ENCODE data around the gene FAM81B. TPM values are rescaled to one million over a fixed set of nuclear protein-coding genes. Genes with fewer than 3 reads are reported as not detected.
A peak's percentile ranks its signal among the peaks of the same experiment; 100 is the strongest.
"Not testable (repeated sequence)": the region's sequence is repeated elsewhere in the genome, so short reads cannot be mapped to it uniquely, and the experiment has no call there.

Gene FAM81B, protein sequence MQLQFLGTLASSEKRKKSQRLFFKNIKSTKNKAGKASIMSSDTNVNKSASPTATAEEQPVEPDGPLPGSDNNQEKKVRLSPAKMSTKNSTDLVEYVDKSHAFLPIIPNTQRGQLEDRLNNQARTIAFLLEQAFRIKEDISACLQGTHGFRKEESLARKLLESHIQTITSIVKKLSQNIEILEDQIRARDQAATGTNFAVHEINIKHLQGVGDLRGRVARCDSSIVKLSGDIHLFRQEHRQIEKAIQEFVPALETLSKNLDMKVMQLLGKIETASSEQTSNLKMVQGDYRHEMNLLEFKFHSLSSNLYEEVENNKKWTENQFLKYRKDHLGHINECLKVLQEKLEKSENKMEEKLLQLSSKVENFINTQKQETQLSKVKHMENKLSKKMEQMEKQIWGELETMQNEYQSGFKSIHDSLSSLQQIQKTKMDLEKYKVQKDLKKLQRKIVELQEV
- total RNA-seq (2014; rRNA removed; shearing (Covaris generic)) = not detected in 2 replicates

DNA sequence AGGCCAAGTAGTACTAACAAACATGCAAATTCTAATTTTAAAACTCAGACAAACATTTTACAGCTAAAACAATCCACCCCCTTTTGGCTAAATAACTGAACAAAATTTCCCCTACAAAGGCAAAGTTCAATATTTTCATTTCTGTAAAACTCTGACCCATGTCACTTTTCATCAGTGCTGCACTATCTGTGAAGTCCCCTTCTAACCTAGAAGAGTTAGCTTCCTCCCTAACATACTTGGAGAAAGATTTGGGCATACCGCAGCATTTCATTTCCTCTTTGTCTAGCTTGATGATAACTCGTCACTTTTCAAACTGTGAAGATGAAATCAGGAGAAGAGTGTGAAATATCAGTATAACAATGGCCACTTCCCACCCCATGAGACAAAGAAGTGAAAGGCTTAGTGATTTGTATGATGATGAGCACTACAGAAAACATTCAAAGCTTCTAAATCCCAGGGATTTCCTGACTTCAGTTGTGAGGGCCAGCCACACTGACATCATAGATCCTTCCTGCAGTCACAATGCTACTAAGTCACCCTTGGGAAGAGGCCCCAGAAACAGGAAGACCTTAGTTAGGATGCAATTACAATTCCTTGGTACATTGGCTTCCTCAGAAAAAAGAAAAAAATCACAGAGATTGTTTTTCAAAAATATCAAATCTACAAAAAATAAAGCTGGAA, at the start of gene FAM81B:
Gene FAM81B, plus strand, starts transcription at position 555 of the 681 bp plus-strand sequence. Its CDS starts 24 bp downstream, at position 579.
- no peak for DNase-seq (ENCODE audit: low spot score)

DNA sequence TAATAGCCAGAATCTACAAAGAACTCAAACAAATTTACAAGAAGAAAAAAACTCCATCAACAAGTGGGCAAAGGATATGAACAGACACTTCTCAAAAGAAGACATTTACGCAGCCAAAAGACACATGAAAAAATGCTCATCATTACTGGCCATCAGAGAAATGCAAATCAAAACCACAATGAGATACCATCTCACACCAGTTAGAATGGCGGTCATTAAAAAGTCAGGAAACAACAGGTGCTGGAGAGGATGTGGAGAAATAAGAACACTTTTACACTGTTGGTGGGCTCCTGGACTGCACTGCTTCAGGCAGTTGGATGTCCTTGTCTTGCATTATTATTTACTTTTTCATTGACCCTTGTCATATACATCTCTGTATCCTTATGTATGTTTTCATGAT, 49.7 kb upstream of the FAM81B start:
- not testable (repeated sequence) for DNase-seq (ENCODE audit: low spot score)

DNA sequence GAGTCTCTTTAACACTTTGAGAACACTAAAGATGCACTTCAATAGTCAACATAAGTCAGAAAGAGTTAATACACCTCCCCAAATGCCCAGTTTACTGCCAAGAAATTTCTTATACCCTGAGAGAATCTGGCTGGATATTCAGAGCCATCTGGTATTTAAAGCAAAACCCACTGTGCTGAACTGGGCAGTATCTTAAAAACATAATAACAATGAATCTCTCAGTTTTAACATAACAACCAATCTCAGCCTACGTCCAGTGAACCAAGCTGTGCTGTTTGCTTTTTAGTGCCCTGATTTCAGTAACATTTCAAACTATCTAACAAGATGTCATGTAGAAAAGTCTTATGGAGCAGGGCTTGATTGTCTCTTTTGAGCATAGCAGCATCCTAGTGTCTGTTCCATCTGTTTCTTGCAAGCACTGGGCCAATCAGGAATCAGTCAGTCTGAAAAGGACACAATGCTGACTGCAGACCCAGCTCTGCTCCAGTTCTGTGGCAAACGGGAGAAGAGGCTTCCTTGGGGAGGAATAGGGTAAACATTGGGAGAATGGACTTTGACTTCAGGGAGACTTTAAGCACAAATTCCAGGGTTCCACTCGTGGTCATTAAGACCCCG, 43.6 kb upstream of the FAM81B start:
- DNase-seq (ENCODE audit: low spot score) = no peak

DNA sequence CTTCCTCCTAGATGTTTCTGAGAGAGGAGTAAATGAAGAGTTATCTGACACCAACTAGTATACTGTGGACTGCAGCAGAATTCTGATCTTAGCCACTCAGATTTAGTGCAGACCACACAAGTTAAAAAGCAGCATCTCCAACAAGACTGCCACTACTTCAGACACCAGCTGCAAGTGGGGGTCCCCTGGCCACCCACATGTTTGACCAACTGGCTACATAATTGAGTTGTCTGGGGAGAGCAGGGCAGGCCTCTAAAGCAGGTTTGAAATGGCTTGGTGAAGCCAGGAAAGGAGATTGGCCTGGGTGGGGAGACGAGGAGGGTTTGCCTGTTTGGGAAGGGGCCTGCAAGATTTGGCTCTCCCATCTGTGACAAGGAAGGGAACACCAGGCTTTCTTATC, 40.5 kb upstream of the FAM81B start:
- DNase-seq (ENCODE audit: low spot score) = no peak

DNA sequence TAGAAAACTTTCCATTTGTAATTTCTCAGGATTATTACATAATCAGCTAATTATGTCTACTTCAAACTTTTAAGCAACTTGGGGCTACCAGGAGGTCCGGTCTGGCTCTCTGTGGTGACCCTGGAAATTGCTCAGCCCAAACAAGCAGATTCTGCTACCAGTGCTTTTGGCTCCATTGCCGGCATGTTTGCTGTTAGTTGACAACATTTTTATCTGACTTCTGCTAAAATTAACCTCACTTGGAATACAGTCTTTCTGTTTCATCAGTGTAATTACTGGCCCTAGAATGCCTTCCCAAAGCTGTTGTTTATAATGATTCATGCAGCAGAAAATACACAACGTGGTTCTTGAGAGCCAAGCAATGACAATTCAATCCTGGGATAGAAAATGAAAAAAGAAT, 38.5 kb upstream of the FAM81B start:
- no peak for DNase-seq (ENCODE audit: low spot score)

DNA sequence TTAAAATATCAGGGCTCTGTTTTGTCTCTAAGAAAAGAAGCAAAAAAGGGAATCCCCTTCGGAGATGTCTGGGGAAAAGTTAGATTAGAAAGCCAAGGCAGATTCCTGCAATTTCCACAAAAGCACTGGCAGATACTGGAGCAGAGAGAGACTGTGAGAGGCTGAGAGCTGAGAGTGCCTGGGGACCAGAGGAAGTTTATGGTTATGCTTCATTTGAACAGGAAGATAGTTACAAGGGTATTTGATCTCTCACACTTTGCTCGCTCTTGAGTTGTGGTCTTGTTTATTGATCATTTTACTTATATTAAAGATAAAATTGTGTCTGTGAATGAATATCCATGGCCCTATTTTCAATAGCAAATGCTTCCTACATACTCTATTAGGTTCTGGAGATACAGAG, 32.8 kb upstream of the FAM81B start:
- no peak for DNase-seq (ENCODE audit: low spot score)

DNA sequence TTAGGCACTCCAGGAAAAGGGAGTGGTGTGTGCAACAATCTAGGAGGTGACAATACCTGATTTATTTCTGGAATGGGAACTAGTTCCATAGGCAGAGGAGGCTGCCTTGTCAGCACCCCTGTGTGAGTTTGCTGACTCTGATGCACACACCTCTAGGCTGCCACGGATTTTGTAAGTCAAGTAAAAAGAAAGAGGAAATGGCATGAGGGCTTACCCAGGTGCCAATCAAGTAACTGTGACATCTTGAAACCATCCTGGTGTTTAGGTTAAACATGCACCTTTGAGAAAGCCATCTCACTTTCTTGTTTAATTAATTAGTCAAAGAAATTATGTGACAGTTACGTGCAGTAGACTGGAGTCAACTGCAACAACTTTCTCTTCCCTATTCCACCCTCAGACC, 32.3 kb upstream of the FAM81B start:
- DNase-seq (ENCODE audit: low spot score) = no peak

DNA sequence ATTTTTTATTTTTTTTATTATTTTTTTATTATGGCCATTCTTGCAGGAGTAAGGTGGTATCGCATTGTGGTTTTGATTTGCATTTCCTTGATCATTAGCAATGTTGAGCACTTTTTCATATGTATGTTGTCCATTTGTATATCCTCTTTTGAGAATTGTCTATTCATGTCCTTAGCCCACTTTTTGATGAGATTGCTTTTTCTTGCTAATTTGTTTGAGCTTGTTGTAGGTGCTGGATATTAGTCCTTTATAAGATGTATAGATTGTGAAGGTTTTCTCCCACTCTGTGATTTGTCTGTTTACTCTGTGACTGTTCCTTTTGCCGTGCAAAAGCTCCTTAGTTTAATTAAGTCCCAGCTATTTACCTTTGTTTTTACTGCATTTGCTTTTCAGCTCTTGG, 30.5 kb upstream of the FAM81B start:
- DNase-seq (ENCODE audit: low spot score) = not testable (repeated sequence)

DNA sequence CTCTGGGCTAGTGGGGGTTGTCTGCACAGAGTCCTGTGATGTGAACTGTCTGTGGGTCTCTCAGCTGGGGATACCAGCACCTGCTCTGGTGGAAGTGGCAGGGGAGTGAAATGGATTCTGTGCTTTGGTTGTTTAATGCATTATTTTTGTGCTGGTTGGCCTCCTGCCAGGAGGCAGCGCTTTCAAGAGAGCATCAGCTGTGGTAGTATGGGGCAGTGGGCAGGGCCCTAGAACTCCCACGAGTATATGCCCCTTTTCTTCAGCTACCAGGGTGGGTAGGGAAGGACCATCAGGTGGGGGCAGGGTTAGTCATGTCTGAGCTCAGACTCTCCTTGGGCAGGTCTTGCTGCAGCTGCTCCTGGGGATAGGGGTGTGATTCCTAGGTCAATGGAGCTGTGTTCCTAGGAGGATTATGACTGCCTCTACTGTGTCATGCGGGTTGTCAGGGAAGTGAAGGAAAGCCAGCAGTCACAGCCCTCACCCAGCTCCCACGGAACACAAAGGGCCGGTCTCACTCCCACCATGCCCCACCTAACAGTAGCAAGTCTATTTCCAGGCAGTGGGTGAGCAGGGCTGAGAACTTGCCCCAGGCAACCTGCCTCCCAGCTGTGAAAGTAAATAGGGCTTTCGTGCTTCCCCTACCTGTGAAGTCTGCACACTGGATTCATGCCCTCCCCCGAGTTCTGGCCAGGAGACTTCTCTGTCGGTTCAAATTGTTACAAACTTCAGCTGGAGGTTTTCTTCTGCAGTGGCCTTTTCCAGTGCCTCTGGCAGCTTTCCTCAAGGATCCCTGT, 25.7 kb upstream of the FAM81B start:
- DNase-seq (ENCODE audit: low spot score) = no peak

DNA sequence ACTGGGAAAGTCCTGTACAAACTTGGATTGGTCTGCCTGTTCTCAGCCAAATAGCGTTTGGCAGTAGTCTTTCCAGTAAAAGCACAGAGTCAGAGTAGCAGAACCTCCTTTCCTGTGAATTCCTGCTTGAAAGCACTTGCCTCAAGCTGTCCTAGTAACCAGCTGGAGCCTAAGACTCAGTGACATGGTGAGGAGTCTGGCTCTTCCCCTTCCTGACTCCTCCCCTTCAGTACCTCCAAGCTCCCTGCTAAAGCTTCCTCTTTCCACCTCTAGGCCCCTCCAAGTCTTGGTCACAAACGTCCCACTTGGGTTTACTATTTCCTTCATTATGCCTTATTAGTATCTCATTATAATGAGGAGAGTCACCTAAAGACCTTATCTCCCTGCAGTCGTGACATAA, 21.4 kb upstream of the FAM81B start:
- no peak for DNase-seq (ENCODE audit: low spot score)

DNA sequence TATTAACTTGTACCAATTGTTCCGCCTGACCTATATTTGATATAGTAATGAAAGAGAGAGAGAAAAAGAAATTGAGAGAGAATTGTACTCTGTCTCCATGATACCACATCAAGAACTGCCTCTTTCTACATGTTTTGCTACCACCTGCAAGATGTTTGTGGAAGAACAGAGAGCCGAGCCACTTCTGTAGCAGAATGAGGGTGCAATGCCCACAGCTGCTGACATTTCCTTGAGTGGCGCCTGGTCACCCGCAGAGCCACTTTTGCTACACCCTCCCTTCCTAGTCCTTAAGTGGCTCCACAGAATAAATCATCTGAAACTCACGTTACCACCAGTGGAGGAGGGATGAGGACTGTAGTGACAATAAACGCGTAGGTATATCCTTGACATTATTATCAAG, 17.1 kb upstream of the FAM81B start:
- no peak for DNase-seq (ENCODE audit: low spot score)

DNA sequence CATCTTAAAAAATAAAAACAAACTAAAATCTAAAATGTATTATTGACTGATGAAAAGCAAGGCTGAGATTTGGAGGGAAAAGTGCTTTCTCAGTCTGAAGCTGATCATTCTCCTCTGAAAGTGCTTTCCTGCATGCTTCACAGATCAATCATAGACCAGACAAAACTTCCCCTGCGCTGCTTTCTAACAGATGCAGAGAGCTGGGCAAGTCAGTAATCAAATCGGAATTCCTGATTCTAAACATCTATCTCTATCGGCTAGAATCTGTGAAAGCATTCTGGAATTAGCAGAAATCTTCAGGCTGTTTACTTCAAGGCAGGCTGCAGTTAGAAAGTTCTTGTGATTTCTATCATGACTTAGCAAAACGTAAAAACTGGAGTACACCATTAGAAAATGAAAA, 15.6 kb upstream of the FAM81B start:
- DNase-seq (ENCODE audit: low spot score) = no peak

DNA sequence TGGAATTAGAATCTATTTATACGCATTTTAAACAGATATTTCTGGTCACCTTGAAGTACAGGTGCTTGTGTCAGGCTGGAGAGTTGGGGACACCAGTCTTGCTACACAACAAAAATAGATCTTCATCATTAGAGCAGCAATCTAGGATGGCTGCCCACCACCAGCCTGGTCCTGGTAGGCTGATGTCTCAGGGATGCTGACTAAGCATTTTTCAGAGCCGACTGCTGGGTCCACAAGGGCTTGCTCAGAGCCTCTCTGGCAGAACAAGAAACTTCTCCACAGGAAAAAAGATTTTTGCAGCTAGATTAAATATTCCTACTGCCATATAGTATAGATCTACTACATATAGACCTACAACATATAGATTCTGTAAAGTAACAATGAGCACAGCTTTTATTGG, 12.0 kb upstream of the FAM81B start:
- DNase-seq (ENCODE audit: low spot score) = no peak

DNA sequence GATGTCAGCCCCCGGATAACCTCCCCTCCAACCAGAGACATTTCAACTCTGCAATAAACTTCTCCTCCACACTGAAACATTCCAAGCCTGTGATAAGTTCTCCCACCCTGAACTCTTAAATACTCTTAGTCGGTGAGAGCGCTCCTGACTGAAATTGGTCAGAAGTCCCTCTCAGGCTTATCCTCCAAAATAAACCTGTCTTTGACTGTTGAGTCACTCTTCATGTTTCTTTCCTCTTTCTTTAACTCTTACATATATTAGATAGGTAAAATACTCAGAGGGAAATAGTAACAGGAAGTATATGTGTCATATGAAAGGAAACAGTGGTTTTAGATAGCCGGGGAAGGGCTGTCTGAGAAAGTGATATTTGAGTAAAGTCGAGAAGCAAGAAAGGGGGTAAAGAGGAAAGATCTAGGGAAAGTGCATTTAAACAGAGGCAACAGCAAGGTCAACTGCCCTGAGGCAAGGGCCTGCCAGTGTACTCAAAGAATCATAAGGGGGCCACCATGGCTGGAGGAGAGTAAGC, 11.0 kb upstream of the FAM81B start:
- no peak for DNase-seq (ENCODE audit: low spot score)

DNA sequence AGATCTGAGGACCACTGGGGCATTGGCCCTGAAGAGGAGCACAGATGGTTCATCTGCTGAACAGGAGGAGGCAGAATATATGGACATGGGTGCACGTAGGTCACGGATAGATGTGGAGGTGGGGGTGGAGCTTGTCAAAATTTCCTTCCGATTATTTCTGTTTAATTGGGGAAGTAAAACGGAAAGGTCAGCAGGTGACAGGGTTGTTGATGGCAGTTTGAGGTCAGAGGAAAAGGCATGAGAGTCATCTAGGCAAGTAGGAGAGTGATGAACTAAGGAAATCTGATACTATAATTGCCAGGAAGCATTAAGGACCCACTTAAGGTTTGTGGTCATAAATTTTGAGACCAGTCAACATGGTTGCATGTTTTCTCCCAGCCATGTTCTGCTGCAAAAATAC, 8.4 kb upstream of the FAM81B start:
- DNase-seq (ENCODE audit: low spot score) = no peak

DNA sequence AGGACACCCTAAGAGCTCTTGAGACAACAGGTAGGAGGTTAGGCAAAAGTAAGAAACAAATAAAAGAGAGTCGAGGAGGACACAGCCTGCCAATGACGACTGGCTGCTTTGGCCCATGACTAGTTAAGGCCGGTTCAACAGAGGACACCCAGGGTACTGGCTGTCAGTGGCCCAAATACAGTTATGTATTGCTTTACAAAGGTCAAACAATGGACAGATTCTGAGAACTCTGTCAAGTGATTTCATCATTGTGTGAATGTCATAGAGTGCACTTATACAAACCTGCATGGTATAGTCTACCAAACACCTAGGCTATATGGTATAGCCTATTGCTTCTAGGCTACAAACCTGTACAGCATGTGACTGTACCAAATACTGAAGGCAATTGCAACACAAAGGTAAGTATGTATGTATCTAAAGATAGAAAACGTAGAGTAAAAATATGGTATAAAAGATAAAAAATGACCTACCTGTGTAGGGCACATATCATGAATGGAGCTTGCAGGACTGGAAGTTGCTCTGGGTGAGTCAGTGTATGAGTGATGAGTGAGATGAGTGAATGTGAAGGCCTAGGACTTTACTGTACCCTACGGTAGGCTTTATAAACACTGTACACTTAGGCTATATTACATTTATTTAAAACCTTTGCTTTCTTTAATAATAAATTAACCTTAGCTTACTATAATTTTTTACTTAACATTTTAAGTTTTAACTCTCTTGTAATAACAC, 6.5 kb upstream of the FAM81B start:
- no peak for DNase-seq (ENCODE audit: low spot score)

DNA sequence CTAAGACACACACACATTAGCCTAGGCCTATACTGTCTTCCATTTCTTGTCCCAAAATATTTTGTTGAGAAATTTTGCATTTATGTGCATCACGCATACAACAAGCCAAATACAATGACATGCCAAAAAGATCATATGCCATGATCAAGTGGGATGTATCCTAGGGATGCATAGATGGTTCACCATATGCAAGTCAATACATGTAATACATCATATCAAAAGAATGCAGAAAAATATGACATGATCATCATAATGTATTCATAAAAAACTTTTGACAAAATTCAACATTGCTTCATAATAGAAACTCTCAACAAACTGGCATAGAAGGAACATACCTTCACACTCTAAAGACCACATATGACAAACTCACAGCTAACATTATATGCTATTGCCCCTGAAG, 5.8 kb upstream of the FAM81B start:
- DNase-seq (ENCODE audit: low spot score) = no peak

DNA sequence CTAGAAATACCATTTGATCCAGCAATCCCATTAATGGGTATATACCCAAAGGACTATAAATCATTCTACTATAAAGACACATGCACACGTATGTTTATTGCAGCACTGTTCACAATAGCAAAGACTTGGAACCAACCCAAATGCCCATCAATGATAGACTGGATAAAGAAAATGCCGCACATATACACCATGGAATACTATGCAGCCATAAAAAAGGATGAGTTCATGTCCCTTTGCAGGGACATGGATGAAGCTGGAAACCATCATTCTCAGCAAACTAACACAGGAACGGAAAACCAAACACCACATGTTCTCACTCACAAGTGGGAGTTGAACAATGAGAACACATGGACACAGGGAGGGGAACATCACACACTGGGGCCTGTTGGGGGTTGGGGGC, 799 bp downstream of the FAM81B start:
- DNase-seq (ENCODE audit: low spot score) = not testable (repeated sequence)

DNA sequence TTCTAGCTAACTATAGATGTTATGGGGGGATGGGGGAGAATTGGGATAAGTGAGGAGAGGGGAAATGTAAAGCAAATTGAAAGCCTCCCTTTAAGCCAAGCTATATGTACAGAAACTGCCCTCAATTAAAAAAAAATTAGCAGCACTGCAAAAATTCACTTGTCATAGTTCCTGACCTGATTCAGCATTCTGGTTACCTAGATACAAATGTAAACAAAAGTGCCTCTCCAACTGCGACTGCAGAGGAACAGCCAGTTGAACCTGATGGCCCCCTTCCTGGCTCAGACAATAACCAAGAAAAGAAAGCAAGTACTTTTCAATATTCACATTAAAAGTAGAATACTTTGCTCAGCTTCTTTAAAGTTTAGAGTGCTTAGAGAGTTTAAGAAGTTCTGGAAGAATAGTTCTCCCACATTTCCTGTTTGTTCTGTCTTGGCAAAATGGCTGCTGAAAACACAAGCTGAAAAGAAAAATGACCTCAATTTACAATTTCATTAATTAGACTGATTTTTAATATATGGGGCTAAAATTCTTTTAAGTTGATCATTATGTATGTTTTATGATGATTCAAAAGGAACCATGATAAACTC, 1.5 kb downstream of the FAM81B start:
- peak; percentile 29 for DNase-seq (ENCODE audit: low spot score)

DNA sequence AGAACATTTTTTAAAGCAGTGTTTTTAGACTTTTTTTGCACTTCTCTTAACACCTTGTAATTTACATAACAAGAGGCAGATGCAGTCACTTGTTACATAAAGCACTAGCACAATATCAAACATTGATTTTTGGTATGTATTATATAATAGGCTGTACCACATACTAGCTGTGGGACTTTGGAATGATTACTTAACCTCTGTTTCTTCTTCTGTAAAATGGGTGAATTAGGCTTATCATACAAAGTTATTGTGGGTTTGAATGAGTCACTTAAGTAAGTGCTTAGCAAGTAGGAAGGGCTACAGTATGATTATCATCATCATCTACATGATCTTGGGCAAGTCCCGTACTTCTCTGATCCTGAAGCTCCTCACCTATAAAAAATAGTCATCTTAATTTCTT, 2.1 kb downstream of the FAM81B start:
- no peak for DNase-seq (ENCODE audit: low spot score)

DNA sequence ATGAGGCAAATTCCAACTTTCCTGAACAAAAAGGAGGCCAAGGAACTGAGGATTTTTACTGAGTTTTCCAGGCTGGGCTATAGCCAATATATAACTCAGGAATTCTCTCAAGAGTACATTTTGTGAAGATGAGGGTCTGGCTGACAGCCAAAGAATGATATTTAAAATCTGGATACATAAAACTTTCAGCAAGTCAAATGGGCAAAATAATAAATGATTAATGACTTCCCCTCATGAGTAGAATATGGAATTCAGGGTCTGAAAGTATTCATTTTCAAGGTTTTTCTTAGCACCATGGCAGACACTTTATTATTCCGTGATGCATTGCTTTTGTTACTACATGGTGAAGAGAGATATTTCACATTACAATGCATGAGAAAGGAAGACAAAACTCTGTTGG, 7.8 kb downstream of the FAM81B start:
- no peak for DNase-seq (ENCODE audit: low spot score)

All from A172 (cell line).